Measurements from ENCODE around the gene NPHP4. TPM values are rescaled to one million over a fixed set of nuclear protein-coding genes. Genes with fewer than 3 reads are reported as not detected.

Gene NPHP4
- total RNA-seq, 4 donors from 2014 or later, result 11.2 to 24.5 (median 18.2) TPM

GRCh38 chr1:5996641-5997270 lies 4.5 kb upstream of the NPHP4 start:
- WGBS, 2 donors, result 86 to 87% methylated on average over 16 of the region's 16 CpGs
- DNase-seq (ENCODE audit: low spot score in 2 of 2), result no peak
- no peak overlapping the region for H3K4me3 ChIP-seq (ENCODE audit: low read depth, poor library complexity, severe bottlenecking)
- intact Hi-C loops (cut with DNase I; ENCODE audit: low total_unique reads), result no loop called here
- no peak for TF ChIP-seq CTCF (IDR thresholded peaks at IDR 0.05)
- no peak for TF ChIP-seq POLR2A (IDR thresholded peaks at IDR 0.05)

GRCh38 chr1:5995871-5996630 lies 3.8 kb upstream of the NPHP4 start:
- TF ChIP-seq POLR2A (IDR thresholded peaks at IDR 0.05) (no peak), CTCF (IDR thresholded peaks at IDR 0.05) (no peak)
- no peak overlapping the region for H3K4me3 ChIP-seq (ENCODE audit: low read depth, poor library complexity, severe bottlenecking)
- intact Hi-C loops (cut with DNase I; ENCODE audit: low total_unique reads), result no loop called here
- no peak for DNase-seq (ENCODE audit: low spot score in 2 of 2)
- 90 to 94% methylated on average over 16 to 17 of the region's 17 CpGs for WGBS, 2 donors

- intact Hi-C loops (cut with DNase I; ENCODE audit: low total_unique reads), result no loop called here
- TF ChIP-seq CTCF (IDR thresholded peaks at IDR 0.05) (no peak), POLR2A (IDR thresholded peaks at IDR 0.05) (no peak)
- WGBS, 2 donors, result 86 to 89% methylated on average over 24 to 29 of the region's 29 CpGs
- no peak for DNase-seq (ENCODE audit: low spot score in 2 of 2)
- no peak overlapping the region for H3K4me3 ChIP-seq (ENCODE audit: low read depth, poor library complexity, severe bottlenecking)
Measured at GRCh38 chr1:5994713-5995621, 2.7 kb upstream of the NPHP4 start.

- intact Hi-C loops (cut with DNase I; ENCODE audit: low total_unique reads), result no loop called here
- no peak for DNase-seq (ENCODE audit: low spot score in 2 of 2)
- no peak overlapping the region for H3K4me3 ChIP-seq (ENCODE audit: low read depth, poor library complexity, severe bottlenecking)
- 41 to 45% methylated on average over 29 of the region's 29 CpGs for WGBS, 2 donors
- TF ChIP-seq CTCF (IDR thresholded peaks at IDR 0.05), result no peak
- TF ChIP-seq POLR2A (IDR thresholded peaks at IDR 0.05), result no peak
Measured at GRCh38 chr1:5993556-5994491, 1.6 kb upstream of the NPHP4 start.

Measured in lower leg skin (tissue), 4 donors.